HG02943 (cell line): ENCODE results near the gene NEK6.

Experiments used
- ATAC-seq: cut with Tn5 transposase; IDR thresholded peaks from one replicate; pipeline ENCODE4 v1.9.1; 2021; ENCODE audit warnings: mild to moderate bottlenecking, low read depth, moderate library complexity; ENCODE audit not compliant: unreplicated experiment

Gene NEK6

DNA sequence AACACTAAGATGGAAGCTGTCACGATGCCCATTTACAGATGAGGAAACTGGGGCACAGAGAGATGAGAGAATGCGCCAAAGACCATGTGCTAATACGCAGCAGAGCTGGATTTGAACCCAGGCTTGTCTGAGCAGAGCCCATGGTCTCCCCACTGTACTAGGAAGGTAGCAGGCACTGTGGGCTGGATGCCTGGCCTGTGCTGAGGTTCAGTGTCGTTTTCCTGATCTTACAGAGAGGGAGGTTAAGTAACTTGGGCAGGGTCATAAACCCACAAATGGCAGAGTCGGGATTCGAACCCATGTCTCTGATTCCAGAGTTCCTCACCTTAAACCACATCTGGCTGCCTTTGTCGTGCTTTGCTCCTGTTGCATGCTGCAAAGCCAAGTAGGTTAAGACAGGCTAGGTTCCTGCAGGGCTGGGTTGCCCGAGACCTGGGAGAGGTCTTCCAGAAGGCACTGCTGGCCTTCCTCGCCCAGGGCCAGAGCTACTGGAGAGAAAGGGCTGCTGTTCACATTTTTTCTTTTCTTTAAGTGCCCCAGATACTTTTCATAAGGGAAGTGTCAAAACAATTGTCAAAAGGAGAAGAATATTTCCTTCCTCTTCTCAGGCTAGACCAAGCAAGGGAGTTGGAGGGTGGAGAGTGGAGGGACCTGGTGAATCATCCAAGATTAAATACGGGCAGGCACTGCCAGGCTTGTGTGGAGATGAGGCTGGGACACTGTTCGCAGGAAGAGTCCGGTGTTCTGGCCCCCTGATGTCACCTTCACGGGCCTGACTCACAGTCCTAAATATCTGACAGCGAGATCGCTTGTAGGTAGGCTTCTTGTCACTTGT is 3.2 kb downstream of the NEK6 start:
- no peak for ATAC-seq

DNA sequence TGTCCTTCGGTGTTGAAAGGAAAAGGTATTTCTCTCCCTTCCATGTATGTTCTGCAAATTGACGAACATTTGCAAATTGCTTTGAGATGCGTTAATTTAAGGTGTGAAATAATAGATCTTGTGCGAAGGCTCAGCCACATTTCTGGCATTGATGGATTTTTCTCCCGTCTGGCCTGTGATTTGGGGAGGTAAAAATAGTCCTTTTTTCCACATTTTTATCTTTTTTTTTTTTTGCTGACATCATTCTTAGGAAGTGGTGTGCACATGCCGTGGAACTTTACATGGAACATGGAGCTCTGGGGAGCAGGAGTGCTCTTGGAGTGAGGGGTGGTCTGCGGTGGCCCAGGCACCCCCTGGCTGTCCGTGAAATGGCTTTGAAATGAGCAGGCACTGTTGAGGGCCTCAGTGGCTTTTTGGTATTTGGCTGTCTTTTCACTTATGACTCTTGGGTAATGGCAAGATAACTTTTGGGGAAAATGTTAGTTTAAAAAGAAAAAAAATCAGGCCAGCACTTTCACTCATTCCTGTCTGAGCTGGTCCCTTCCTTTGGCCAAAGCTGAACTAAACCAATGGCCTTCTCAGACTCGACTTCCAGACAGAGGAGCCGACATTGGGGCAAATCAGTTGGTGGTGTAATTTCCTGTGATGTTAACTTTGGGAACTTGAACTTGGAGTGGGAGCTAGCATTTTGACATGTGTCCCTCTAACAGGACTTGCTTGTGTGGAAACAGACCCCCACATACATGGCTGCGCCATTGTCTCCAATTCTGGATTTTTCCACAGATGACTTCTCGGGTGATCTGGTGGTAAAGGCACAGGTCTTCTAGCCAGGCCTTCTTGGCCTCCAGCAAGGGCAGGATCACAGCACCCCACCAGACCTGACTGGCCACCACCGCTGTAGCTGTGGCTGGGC is 4.2 kb downstream of the NEK6 start:
- no peak for ATAC-seq

DNA sequence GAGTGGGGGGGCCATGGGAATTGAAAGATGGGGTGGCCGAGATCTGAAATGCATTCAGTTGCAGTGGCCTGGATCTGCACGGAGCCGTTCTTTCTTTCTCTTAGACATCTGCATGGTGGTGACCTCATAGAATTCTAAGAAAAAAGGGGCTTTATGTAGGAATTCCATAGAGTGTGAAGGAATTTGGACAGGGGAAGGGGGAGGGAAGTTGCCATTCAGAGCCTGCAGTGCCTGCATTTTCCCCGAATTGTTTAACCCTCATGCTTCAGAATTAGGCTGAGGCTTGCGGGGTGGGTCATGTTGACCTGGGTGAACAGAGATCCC is 4.9 kb downstream of the NEK6 start:
- ATAC-seq: no peak

DNA sequence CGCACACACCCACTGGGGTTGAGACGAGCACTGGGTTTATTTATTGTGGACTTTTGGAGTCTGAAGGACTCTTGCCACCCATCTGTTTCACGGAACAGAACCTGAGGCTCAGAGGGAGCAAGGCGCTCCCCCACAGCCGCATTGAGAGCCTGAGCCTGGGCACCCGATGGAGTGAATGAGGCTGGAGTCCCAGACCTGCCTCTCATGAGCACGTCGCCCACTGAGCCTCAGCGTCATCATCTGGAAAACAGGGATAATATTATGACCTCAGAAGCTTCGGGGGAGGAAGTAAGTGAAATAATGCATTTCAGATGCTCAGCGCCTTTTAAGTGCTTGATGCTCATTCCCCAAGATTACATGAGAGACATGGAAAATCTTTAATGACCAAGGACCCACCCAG is 5.5 kb downstream of the NEK6 start:
- ATAC-seq: no peak

DNA sequence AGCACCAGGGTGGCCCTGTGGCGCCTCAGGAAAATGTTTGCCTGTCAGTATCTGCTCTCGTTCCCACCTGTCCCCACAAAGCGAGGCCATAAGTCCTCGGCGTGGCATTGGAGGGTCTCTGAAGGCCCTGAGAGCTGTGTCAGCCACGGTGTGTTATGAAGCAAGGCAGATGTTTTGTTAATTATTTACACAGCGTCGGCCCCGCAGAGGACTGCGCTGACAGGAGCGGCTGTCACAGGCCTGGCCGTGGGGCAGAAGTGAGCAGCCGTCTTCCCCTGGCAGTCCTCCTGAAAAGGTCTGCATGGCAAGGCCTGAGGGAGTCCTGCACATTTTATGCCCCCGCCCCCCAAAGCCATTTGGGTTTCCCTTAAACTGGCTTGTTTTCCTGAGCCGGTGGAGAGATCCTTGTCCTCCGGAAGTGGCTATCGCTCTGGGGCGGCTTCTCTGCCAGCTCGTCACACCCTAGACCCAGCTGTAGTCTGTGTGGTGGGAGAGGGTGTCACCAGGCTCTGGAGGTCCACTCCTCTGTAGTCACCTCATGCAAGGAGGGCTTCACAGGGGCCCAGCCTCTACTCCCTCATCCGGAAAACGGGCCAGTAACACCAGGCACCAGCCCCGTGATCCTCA is 6.2 kb downstream of the NEK6 start:
- ATAC-seq: no peak

DNA sequence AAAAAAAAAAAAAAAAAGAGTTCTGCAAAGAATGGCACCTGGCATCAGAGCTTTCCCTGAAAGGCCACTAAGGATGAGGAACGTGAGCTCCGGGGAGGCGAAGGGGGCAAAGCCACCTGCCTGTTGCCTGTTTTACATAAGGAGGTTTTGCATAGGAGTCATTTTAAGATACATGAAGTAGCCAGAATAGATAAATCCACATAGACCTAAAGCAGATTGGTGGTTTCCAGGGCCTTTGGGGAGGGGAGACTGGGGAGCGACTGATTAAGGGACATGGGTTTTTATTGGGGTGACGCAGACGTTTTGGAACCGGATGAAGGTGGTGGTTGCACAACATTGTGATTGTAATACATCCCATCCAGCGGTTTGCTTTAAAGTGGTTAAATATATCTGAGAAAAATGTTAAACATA is 7.1 kb downstream of the NEK6 start:
- peak; percentile 71 for ATAC-seq

DNA sequence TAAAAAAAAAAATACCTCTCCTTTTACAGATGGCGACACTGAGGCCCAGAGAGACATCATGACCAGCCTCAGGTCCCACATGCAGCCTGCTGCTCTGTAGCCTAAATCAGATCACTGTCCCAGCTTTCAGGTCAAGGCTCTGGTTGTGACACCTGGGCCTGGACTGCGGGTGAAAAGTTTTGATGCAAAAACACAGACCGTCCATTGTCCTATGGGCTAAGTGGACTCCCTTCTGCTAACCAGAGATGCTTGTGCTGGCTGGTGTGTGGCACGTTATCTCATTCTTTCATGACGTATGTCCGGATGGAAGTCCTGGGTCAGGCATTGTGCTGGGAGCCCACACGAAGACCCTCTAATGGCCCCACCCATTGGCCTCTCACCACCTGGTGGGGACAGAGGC is 7.8 kb downstream of the NEK6 start:
- ATAC-seq: no peak

DNA sequence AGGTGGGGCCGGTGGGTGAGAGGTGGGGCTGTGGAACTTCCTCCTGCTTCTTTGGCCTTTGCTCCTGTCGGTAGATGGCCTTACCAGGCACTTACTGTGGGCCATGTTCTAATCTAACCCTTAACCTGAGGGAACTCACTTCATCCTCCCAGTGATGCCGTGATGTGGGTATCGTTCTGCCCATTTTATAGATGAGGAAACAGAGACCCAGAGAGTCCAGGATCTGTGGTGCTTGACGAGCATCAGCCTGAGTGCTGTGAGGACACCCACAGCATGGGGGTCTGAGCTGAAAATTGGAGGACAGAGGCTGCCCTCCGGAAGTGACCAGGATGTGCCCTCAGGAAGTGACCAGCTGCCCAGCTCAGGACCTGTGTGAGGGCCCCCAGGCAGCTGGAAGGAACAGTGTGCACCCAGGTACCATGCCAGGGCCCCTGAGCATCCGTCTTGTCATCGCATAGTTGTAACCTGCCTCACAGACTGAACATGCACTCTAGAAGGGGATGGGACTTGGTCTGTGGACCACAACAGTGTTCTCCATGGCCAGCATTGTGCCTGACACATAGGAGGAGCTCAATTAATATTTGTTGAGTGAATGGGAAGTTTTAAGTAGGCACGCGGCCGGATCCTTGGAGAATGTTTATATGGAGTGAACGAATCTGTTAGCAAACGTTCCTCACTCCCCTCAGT is 8.5 kb downstream of the NEK6 start:
- no peak for ATAC-seq

DNA sequence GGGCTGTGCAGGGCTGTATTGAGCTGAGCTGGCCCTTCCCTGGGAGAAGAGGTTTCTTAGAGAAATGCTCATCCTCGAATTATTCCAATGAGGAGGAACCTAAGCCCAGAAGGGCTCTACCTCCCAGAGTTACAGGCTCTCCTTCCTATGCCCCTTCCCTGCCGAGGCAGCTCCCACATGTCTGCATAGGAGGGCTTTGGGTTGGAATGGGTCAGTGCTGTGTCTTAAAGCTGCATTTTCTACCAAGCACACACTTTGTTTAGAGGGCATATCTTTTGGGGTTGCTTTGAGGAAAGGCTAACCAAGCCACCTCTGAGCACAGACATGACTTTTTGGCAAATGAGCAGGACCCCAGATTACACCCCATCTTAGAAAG is 9.1 kb downstream of the NEK6 start:
- ATAC-seq: no peak

DNA sequence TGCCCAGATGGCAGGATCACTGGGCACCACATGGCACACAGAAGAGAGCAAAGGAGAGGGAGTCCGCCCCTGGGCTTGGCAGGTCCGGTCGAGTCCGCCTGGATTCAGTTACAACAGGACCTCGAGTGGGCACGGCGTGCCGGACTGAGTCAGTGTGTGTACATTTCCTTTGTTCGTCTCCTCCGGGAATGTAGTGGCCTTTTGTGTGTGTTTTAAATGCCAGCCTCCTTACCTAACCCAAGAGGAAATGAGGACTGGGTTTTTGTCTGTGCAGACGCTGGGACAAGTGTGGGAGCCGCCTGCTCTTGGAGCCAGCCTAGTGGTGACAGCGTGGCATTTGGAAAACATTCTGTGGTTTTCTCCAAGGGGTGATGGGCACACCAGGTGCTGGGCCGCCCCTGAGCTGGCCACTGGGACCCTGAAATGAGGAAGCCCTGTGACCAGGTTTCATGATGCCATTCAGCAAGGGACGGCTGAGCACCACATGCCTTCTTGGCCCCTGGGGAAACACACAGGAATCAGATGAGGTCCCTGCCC is 9.6 kb downstream of the NEK6 start:
- no peak for ATAC-seq

DNA sequence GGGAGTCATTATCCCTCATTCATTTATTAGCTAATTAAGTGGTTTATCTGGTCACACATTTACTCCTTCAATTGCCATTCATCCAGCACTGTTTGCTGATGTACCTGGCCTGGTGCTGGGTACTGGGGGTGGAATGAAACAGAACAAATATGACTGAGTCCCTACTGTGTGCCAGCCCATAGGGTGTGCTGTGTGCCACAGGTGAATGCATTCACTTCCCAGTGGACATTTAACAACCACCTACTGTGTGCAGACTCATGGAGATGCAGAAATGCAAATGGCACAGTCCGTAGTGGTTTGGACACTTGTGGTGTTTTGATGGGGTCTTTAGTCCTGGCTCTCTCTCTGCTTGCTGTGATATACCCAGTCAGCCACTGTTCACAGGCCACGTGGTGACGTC is 10.5 kb downstream of the NEK6 start:
- ATAC-seq: no peak

DNA sequence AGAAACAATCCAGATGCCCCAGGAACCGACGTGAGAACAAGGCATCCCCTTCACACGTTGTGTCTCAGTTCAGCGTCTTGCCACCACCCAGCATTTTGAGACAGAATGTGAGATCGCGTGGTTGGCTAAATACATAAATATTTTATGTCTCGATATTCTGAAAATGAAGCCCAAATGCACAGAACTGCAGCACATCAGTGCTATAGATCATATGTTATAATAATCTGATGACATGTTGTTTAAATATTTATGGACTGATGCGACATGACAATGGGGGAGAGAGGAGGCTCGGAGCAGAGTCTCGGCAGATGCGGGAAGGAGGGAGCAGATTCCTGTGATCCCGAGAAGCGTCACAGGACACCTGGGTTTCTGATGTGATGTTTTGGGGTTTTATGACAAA is 10.9 kb downstream of the NEK6 start:
- ATAC-seq: no peak

DNA sequence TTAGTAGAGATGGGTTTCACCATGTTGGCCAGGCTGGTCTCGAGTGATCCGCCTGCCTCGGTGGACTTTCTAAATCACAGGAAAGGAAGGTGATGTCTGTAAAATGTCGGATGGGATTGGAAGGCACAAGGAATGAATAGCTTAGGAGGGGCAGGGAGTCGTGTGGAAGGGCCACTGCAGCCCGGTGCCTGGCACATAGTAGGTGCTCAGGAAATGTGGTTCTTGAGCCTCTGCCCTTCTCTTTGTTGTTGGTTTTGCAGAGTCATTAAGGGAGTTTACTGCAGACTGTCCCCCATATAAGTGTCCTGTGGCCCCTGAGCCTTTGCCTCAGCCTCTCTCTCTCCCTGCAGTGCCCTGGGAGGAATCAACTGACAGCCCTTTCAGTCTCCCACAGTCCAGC is 11.8 kb downstream of the NEK6 start:
- ATAC-seq: no peak

DNA sequence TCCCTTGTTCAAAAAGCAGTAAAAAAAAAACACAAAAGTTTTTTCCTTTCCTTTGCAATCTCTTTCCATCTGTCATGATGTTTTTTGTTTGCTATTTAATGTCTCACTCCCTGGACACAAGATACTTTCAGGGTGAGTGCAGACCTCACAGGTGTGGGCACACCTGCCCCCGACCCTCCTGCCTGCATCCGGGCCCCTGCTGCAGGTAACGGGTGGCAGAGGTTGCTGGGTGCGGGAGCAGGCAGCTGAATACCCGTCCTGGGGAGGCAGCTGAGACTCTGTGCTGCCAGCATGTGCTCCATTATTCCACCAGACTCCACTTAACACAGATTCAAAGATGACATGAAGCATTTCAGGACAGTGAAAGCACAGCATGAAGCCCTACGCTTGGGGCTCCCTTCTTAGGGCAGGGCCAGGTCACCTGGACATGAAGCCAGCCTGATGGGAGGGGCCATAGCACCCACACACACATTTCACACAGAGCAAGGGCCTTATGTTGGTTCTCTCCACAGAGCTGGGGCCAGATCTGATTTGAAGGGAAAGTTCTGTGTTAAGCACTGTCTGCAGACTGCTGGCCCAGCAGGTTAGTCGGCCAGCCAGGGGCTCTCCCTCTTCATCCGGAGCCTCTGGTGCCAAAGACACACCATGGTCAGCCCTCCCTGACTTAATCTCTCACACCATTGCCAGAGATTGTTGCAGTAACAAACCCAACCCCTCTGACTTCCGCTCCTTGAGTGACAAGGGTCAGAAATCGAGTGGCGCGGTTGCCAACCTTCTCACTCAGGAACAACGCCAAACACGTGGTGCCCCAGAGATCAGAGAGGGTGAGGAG is 13.0 kb downstream of the NEK6 start:
- ATAC-seq: no peak

DNA sequence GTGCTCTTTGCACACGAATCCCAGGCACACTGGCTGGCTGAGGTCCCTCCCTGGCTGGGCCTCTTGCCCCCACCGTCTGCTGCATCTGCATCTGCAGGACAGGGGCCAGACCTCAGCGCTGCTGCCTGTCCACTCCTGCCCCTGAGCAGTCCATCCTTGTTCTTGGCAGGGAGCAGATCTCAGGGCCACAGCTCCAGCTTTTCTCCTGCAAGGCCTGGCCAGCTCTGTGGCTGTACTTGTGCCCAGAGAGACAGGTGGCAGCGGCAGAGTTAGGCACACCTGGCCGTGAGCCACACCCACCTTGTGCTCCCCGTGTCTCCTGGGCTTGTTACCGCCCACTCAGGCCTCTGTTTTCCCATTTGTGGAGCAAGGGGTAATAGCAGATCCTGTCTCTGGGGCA is 13.9 kb downstream of the NEK6 start:
- ATAC-seq: no peak

DNA sequence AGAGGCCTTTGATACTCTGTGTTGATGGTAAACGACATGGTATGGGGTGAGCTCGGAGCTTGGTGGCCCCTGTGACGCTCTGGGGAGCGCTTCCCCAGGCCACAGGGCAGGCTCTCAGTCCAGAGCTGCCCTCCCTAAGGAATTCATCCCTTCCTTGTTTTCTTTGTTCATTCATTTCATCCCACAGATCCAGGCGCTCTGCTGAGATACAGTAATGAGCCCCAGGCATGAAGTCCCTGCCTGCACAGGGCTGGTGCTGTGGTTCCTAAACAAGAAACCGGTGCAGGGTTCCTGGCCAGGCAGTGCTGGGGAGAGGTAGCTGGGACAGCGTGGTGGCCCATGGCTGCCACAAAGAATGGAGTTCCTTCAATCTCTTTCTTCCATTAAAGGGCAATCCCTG is 14.4 kb downstream of the NEK6 start:
- no peak for ATAC-seq

DNA sequence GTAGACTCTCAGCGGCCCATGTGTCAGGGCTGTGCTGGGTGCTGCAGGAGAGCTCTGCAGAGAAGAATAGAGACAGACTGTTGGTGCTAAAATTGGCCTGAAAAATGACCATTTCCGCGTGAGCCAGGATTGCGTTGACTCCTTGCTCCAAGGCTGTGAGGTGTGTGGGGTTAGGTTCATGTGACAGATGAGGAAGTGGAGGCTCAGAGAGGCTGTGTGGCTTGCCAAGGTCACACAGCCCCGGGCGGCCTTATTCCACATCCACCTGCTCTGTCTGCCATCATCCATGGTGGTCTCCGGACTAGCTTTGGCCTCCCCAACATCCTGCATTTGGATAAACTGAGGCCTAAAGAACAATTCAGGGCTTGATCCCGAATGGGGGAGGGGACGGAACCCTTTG is 15.2 kb downstream of the NEK6 start:
- no peak for ATAC-seq

DNA sequence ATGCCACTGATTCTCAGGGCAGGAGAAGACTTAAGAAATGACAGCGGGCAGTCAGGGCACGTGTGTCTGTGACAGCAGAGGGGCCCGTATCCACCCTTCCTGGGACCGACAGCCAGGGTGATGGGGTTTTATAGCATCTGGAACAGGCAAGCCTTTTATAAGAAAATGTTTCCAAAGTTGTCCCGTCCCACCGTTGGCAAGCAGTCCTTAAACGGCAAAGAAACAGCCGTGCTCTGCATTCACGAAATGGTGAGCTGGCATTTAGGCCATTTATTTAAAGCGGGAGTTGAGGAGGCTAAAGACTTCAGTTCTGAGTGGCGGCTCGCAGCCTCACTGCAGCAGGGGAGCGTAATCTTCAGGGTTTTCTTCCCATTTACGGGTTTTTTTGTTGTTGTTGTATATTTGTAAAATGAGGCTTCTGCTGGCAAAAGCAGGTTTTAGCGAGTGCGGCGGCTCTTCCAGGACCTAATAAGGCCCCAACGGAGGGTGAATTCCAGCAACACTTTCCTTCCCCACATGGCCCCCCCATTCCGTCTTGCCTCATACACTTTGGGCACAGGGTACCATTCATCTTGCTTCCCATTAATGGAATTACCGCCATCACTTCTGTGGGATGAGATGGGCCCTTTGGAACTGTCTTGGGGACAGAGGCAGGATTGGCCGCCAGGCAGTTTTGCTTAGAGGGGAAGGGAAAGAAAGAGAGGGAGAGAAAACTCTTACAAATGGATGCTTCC is 15.8 kb downstream of the NEK6 start:
- ATAC-seq: no peak

DNA sequence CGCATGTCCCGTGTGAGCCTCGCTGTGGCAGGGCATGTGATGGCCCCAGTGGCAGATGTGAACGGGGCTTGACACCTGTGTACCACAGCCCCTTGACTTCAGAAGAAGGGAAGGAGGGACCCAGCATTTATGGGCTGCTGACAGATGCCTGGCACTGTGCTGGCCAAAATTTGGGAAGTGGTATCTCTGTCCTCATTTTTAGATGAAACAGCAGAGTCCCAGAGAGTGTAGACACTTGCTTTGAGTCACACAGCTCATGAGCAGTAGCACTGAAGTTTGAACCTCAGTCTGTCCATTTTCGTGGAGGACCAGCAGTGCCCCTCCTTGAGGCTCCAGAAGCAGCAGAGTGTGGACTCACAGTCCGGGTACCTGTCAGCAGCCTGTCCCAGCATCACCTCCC is 16.5 kb downstream of the NEK6 start:
- no peak for ATAC-seq
